DOHH2 (cell line): ENCODE measurements around the gene GLYATL3.

ENCODE experiments used
- CTCF ChIP-seq: fragments of 200-600 bp; sonication (generic); IDR thresholded peaks from one replicate; pipeline ENCODE4 v1.5.1; 2014; ENCODE audit warnings: antibody characterized with exemption, mild to moderate bottlenecking, low read depth, low read length; ENCODE audit not compliant: poor library complexity, severe bottlenecking
- EZH2phosphoT487 ChIP-seq: fragments of 200-600 bp; sonication (generic); IDR thresholded peaks from 2 replicates; pipeline ENCODE4 v1.6.1; 2017; ENCODE audit warnings: borderline replicate concordance, mild to moderate bottlenecking, antibody characterized with exemption, low read length, moderate library complexity, mixed read lengths

GRCh38 chr6:49540614-49541013 lies 40.9 kb downstream of the GLYATL3 start:
- TF ChIP-seq CTCF (no peak), EZH2phosphoT487 (no peak)
